ENCODE measurements around the gene PMPCA.
A peak's percentile ranks its signal among the peaks of the same experiment; 100 is the strongest.

The PMPCA gene

GRCh38 chr9:136470356-136470755 is 59.9 kb downstream of the PMPCA start:
- no peak for DNase-seq (ENCODE audit: low spot score in 2 of 2)
- H3K27ac Mint-ChIP-seq (ENCODE audit: low read depth) = no peak overlapping the region
- H3K4me3 Mint-ChIP-seq = no peak overlapping the region
- no peaks in the 10 kb centered on the region for H3K27me3 Mint-ChIP-seq
- H3K36me3 Mint-ChIP-seq (ENCODE audit: insufficient read depth) = peaks cover 51% of the 10 kb centered on the region
- ATAC-seq (replicated peaks; ENCODE audit: extremely low read depth, poor library complexity, severe bottlenecking) = no peak
- peaks cover 9% of the 10 kb centered on the region for H3K4me1 Mint-ChIP-seq
- H3K9me3 Mint-ChIP-seq = no peaks in the 10 kb centered on the region

DNA sequence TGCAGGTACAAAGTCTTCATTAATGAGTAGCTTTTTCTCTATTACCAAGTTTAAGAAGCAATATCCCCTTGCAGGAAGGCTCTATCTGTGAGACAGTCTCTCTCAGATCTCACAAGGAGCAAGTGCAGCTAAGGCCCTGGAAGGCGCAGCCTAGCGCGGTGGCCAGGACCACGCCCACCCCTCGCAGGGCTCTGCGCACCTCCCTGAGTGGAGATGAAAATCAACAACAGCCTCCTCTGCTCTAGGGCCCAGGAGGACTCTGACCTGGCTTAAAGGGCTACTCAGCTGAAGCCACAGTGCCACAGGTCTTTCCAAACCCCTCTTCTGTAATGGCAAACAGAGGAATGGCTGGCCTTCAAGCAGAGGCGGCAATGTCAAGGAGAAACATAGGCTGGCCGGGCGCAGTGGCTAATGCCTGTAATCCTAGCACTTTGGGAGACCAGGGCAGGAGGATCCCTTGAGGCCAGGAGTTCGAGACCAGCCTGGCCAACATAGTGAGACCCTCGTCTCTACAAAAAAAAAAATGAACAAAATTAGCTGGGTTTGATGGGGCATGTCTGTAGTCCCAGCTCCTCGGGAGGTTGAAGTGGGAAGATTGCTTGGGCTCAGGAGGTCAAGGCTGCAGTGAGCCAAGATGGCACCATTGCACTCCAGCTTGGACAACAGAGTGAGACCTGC is 60.5 kb downstream of the PMPCA start:
- Mint-ChIP-seq H3K27me3 (no peaks in the 10 kb centered on the region), H3K9me3 (no peaks in the 10 kb centered on the region), H3K4me1 (peaks cover 9% of the 10 kb centered on the region), H3K36me3 (ENCODE audit: insufficient read depth) (peaks cover 52% of the 10 kb centered on the region), H3K4me3 (no peak overlapping the region), H3K27ac (ENCODE audit: low read depth) (peak overlapping the region; percentile 49)
- ATAC-seq (replicated peaks; ENCODE audit: extremely low read depth, poor library complexity, severe bottlenecking) (no peak), DNase-seq (ENCODE audit: low spot score in 2 of 2) (no peak)

DNA sequence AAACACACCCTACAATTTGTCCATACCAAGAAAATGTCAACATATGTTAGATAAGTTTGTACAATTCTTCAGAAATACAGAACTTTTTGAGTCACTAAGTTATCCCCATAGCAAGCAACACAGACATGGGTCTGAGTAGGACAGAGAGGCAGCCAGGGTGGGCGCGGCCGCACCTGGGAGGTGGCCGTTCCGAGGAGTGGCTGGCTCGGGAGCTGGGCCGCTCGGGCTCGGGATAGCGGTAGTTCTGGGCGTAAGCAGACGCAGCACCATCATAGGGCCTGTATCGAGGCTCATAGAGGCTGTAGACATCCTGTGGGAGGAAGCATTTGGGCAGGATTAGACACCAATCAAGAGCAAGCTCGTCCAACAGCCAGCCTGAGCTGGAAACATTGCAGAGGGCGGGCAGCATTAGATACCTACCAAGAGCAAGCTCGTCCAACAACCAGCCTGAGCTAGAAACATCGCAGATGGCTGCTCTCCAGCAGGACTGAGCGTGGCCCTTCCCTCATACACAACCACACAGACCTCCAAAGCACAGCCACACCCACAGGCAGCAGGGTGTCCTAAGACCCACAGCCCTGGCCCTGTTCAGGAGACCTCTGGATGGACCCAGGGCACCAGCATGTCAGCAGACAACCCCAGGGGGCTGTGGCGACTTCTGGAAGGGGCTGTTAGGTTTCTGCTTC is 61.5 kb downstream of the PMPCA start:
- Mint-ChIP-seq H3K27me3 (no peaks in the 10 kb centered on the region), H3K27ac (ENCODE audit: low read depth) (no peak overlapping the region), H3K9me3 (no peaks in the 10 kb centered on the region), H3K4me1 (peaks cover 9% of the 10 kb centered on the region), H3K36me3 (ENCODE audit: insufficient read depth) (peaks cover 49% of the 10 kb centered on the region), H3K4me3 (no peak overlapping the region)
- ATAC-seq (replicated peaks; ENCODE audit: extremely low read depth, poor library complexity, severe bottlenecking) = no peak
- no peak for DNase-seq (ENCODE audit: low spot score in 2 of 2)

DNA sequence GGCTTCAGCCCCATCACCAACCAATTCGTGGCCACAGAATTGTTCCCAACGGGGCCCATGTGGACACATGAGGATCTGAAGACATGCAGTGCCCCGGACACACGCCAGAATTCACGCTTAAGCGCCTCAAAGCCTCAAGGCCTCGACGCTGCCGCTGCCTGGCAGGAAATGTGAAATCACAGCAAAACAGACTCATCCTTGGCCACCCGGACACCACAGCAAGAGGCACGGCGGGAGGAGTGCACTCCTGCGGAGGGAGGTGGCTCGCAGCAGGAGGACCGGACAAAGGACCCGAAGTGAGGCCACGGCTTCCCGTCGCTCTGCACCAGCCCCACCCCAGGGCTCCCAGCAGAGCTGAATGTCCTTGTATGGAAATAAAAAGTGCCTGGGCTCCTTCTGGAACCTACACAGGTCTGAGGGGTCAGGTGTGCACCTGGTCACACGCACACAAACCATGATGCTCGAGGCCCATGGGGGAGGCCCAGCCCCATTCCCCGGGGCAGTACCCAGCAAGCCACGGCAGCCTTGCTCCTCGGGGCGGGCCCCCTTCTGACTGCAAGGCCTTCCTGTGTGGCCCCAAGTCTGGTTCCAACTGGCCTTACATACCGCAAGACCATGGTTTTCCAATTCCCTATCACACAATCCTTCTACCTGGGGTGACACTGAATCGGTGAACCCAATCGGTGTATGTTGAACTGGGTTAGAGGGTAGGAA is 62.3 kb downstream of the PMPCA start:
- DNase-seq (ENCODE audit: low spot score in 2 of 2) = no peak
- no peak for ATAC-seq (replicated peaks; ENCODE audit: extremely low read depth, poor library complexity, severe bottlenecking)
- Mint-ChIP-seq H3K36me3 (ENCODE audit: insufficient read depth) (peaks cover 49% of the 10 kb centered on the region), H3K27ac (ENCODE audit: low read depth) (no peak overlapping the region), H3K9me3 (no peaks in the 10 kb centered on the region), H3K4me1 (peaks cover 9% of the 10 kb centered on the region), H3K4me3 (no peak overlapping the region), H3K27me3 (no peaks in the 10 kb centered on the region)

DNA sequence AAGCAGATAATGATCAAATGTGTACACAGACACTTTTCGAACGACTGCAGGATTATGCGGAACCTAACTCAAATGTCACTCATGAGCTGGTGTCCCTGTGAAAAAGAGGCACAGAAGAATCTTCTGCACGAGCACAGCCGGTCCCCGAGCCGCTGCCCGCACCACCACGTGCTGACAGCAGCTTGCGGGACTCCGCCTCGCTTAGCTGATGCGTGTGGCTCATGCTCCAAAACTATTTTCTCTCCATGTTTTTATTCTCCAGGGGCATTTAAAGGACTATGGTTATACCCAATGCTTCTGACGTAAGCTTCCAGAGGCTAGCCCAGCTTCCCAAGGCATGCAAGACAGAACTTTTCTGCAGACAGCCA is 62.9 kb downstream of the PMPCA start:
- no peaks in the 10 kb centered on the region for H3K27me3 Mint-ChIP-seq
- no peak for ATAC-seq (replicated peaks; ENCODE audit: extremely low read depth, poor library complexity, severe bottlenecking)
- H3K27ac Mint-ChIP-seq (ENCODE audit: low read depth) = no peak overlapping the region
- peaks cover 9% of the 10 kb centered on the region for H3K4me1 Mint-ChIP-seq
- H3K4me3 Mint-ChIP-seq = no peak overlapping the region
- no peaks in the 10 kb centered on the region for H3K9me3 Mint-ChIP-seq
- DNase-seq (ENCODE audit: low spot score in 2 of 2) = no peak
- peaks cover 50% of the 10 kb centered on the region for H3K36me3 Mint-ChIP-seq (ENCODE audit: insufficient read depth)
